Measurements from ENCODE around the gene UBAP2L.

- TF ChIP-seq CTCF (IDR thresholded peaks at IDR 0.05) (no peak), POLR2A (IDR thresholded peaks at IDR 0.05) (no peak)
These were observed 1.8 kb downstream of the UBAP2L start for GRCh38 chr1:154222518-154222917.

Measured in Peyer's patch (tissue), 4 donors.